Stimulated activated CD8-positive, alpha-beta memory T cell treated with anti-CD3 and anti-CD28 coated beads, Interleukin-7, amount 100 ng/mL, for 24 hours (primary cell): ENCODE data around the gene BIRC2.

Source experiments
- DNase-seq: peaks from one replicate; pipeline ENCODE4 v3.0.0-alpha.2; 2020; ENCODE audit warnings: low read depth

The BIRC2 gene

DNA sequence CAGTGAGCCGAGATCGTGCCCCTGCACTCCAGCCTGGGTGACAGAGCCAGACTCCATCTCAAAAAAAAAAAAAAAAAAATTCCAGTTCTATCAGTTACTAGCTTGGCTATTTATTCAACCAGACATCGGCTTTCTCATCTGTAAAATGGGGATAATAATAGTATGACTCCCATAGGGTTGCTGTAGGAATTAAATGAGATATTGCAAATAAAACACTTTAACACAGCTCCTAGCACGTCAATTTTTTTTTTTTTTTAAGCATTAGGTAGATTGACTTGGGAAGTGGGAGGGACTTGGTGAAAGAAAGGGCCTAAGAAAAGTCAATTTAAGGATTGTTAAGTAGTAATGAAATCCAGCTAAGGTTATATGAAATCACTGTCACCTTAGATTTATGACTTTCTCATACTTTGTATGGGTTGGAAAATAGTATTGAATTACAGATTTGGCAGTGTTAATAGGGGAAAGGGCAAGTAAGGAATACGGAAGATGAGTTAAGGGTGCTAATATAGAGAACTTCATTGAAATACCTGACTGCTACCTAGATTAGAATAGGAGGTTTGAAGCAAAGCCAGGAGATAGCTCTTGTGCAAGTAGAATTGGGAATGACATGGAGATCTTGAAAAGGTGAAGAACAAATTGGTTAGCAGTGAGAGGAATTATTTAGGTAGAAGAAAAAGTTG lies 28.8 kb downstream of the BIRC2 start:
- no peak for DNase-seq

DNA sequence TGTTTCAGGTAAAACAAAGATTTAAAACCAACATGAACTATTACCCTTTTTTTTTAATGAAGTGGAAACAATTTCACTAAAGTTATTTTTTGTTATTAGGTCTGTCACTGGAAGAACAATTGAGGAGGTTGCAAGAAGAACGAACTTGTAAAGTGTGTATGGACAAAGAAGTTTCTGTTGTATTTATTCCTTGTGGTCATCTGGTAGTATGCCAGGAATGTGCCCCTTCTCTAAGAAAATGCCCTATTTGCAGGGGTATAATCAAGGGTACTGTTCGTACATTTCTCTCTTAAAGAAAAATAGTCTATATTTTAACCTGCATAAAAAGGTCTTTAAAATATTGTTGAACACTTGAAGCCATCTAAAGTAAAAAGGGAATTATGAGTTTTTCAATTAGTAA lies 30.9 kb downstream of the BIRC2 start:
- DNase-seq, result no peak

GRCh38 chr11:102378818-102379217 lies 31.8 kb downstream of the BIRC2 start:
- no peak for DNase-seq

GRCh38 chr11:102382384-102382783 lies 35.4 kb downstream of the BIRC2 start:
- no peak for DNase-seq

GRCh38 chr11:102383839-102384238 lies 36.8 kb downstream of the BIRC2 start:
- DNase-seq, result no peak

DNA sequence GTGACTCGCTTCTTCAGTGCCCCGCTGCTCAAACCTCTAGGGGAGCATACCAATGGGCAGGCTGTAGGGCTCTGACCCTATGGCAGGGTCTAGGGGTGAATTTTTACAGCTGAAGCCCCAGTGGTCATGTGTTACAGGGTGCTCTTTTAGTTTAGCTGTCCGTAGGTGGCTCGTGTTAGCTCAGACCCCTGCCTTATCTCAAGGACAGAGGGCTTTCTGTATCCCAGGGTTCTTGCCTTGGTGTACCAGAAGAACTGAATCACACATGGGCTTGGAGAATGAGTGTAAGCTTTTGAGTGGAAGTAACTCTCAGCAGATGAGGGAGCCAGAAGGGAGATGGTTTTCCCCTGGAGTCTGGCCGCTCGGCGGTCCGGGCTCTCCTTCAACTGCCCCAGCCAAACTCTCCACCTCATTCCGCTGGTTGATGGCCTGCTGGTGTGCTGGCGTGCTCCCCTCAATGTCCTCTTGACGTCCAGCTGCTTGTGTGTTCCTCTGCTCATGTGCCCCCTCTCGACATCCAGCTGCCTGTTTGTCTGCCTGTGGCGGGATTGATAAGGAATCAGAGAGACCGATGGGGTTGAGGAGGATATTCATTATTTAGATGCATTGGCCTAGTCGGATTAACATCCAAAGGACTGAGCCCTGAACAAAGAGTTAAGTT lies 37.5 kb downstream of the BIRC2 start:
- no peak for DNase-seq

- no peak for DNase-seq
Measured at GRCh38 chr11:102385085-102386007, 38.3 kb downstream of the BIRC2 start.

- no peak for DNase-seq
Measured at GRCh38 chr11:102386136-102386734, 39.2 kb downstream of the BIRC2 start.

- no peak for DNase-seq
Measured at GRCh38 chr11:102387043-102387781, 40.2 kb downstream of the BIRC2 start.

- DNase-seq, result no peak
Measured at GRCh38 chr11:102389253-102389652, 42.2 kb downstream of the BIRC2 start.

- DNase-seq, result no peak
Measured at GRCh38 chr11:102390667-102391465, 43.9 kb downstream of the BIRC2 start.

DNA sequence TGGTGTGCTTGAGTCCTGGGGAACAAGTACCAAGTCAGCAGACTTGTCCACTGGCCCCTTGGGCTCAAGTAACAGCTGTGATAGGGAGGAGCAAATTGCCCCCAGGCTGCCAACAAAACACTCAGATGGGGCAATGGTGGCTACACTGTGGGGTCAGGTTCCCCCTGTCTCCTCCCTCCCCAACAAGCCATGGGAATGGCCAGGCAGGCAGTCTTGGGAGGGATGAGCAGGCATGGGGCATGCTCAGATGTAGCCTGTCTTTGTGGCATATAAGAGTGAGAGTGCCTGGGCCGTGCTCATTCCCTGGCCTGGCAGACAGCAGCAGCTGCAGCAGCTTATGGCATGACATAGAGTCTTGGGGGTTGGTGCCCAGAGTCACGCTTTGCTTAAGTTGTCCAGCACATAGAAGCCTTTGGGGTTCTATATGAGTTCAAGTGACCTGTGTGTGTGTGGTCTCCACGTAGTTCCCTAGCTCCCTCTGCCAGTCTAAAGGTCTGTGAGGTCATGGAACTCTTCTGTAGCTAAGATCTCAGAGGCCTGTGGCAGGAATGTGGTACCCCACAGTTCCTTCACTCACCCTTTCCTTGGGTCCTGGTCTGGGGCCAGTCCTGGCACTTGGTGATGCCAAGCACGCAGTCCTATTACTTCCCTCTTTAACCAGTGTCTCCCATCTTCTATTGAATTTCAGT lies 44.7 kb downstream of the BIRC2 start:
- no peak for DNase-seq

- no peak for DNase-seq
Measured at GRCh38 chr11:102393272-102393730, 46.3 kb downstream of the BIRC2 start.

DNA sequence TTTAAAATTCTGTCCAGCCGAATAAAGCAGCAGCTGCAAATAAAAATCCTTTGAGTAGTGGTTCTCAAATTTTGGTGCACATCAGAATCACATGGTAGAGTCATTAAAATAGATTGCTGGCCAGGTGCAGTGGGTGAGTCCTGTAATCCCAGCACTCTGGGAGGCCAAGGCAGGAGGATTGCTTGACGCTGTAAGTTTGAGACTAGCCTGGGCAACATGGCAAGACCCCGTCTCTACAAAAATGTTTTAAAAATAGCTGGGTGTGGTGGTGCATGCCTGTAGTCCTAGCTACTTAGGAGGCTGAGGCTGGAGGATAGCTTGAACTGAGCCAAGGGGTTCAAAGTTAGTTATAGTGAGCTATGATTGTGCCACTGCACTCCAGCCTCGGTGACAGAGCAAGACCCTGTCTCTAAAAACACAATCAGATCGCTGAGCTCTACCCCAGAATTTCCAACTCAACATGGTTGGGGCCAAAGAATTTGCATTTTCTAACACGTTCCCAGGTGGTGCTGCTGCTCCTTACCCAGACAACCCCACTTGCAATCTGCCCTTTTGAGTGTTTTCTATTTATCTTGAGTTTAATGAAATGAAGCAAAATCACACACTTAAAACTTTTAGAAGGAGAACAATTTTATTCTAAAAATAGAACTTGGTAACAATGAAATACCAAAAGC lies 48.8 kb downstream of the BIRC2 start:
- DNase-seq, result no peak

GRCh38 chr11:102396708-102397563 lies 49.9 kb downstream of the BIRC2 start:
- DNase-seq, result no peak

- DNase-seq, result no peak
Measured at GRCh38 chr11:102398297-102398696, 51.3 kb downstream of the BIRC2 start.

DNA sequence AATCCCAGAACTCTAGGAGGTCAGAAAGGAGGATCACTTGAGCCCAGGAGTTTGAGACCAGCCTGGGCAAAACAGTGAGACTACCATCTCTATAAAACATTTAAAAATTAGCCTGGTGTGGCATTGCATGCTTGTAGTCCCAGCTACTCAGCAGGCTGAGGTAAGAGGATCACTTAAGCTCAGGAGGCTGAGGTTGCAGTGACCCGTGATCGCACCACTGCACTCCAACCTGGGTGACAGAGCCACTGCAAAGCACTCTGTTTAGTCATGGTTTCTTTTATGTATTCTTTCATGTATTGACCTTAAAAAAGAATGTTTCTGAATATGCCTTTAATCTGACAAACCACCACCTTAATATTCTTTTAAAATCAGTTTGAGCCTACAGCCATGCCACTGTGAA lies 52.2 kb downstream of the BIRC2 start:
- DNase-seq, result no peak

- DNase-seq, result no peak
Measured at GRCh38 chr11:102400603-102401002, 53.6 kb downstream of the BIRC2 start.

DNA sequence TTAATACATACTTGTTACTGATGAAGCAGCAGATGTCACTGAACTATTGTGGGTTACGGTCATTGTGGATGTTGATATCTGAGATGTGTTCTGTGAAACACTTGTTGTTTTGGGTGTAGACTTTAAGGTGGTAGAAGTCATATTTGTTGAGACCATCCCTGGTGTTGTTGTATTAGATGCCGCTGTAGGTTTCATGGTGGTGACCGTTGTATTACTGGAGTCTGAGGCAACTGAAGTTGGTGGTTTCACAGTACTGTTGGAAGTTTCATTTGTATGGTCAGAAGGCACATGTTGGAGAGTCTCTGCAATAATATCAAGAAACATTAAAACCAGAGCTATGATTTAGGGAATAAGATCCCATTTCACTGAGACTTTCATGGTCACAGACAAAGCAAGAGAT lies 54.9 kb downstream of the BIRC2 start:
- DNase-seq, result no peak
